ENCODE data around the gene PINLYP. TPM values are rescaled to one million over a fixed set of nuclear protein-coding genes. Genes with fewer than 3 reads are reported as not detected.

PINLYP gene
- total RNA-seq, 3 donors from 2014 or later, result 0.61 to 7.4 (median 2.0) TPM

- Histone ChIP-seq H3K9me3 (no peaks in the 10 kb centered on the region), H3K4me1 (ENCODE audit: low read depth) (no peaks in the 10 kb centered on the region), H3K36me3 (ENCODE audit: low read depth) (no peaks in the 10 kb centered on the region), H3K4me3 (no peak overlapping the region)
- ATAC-seq, result no peak
- DNase-seq, result no peak
- no peak for TF ChIP-seq CTCF (IDR thresholded peaks at IDR 0.05)
- intact Hi-C loops (cut with DNase I, micrococcal nuclease), result no loop called here
Observed at GRCh38 chr19:43626838-43627237, 51.2 kb downstream of the PINLYP start.

GRCh38 chr19:43628646-43629326 is 53.2 kb downstream of the PINLYP start:
- ATAC-seq, result no peak
- DNase-seq, result no peak
- H3K9me3 ChIP-seq, result no peaks in the 10 kb centered on the region
- H3K4me3 ChIP-seq, result no peak overlapping the region
- H3K4me1 ChIP-seq (ENCODE audit: low read depth), result no peaks in the 10 kb centered on the region
- no peaks in the 10 kb centered on the region for H3K36me3 ChIP-seq (ENCODE audit: low read depth)
- intact Hi-C loops (cut with DNase I, micrococcal nuclease), result no loop called here
- TF ChIP-seq CTCF (IDR thresholded peaks at IDR 0.05), result no peak

GRCh38 chr19:43631491-43631890 is 55.9 kb downstream of the PINLYP start:
- H3K36me3 ChIP-seq (ENCODE audit: low read depth), result no peaks in the 10 kb centered on the region
- H3K9me3 ChIP-seq, result no peaks in the 10 kb centered on the region
- no peak for TF ChIP-seq CTCF (IDR thresholded peaks at IDR 0.05)
- no peaks in the 10 kb centered on the region for H3K4me1 ChIP-seq (ENCODE audit: low read depth)
- ATAC-seq (no peak), DNase-seq (no peak)
- H3K4me3 ChIP-seq, result no peak overlapping the region
- intact Hi-C loops (cut with DNase I, micrococcal nuclease), result loop anchor here in 1 of 2 donors (10.0 kb wide), 1 partner anchor 77 kb away; no protein-coding TSS in a partner anchor

Other genes with a start within 250 kb of the PINLYP start
- gene CD177, start 222.1 kb upstream of the PINLYP start, total RNA-seq, result 100 to 1,000 TPM; 202 to 349 (median 232) TPM
- gene TEX101, start 160.9 kb upstream of the PINLYP start, total RNA-seq, result under 1 TPM in 1 of 3 donors, not detected in 2; 0.35 TPM
- 1 to 10 TPM in 1 of 3 donors, under 1 TPM in 2; 0.23 to 1.5 (median 0.46) TPM for gene LYPD3, start 110.2 kb upstream of the PINLYP start, total RNA-seq
- gene PHLDB3, start 71.1 kb upstream of the PINLYP start, total RNA-seq, result 10 to 100 TPM; 13.2 to 22.4 (median 21.3) TPM
- gene ETHE1, start 48.6 kb upstream of the PINLYP start, total RNA-seq, result 100 to 1,000 TPM; 235 to 713 (median 450) TPM
- gene ZNF575, start 42.6 kb upstream of the PINLYP start, total RNA-seq, result 10 to 100 TPM in 1 of 3 donors, 1 to 10 TPM in 2; 9.1 to 18.2 (median 9.6) TPM
- gene XRCC1, start 274 bp upstream of the PINLYP start, total RNA-seq, result 10 to 100 TPM; 16.4 to 33.4 (median 21.1) TPM
- 10 to 100 TPM; 18.9 to 29.4 (median 21.9) TPM for gene IRGQ, start 20.3 kb downstream of the PINLYP start, total RNA-seq
- 10 to 100 TPM; 15.4 to 18.9 (median 16.3) TPM for gene ZNF576, start 20.8 kb downstream of the PINLYP start, total RNA-seq
- under 1 TPM; 0.14 to 0.63 (median 0.41) TPM for gene SRRM5, start 36.3 kb downstream of the PINLYP start, total RNA-seq
- gene ZNF428, start 43.8 kb downstream of the PINLYP start, total RNA-seq, result 10 to 100 TPM; 13.6 to 40.2 (median 19.4) TPM
- 10 to 100 TPM in 1 of 3 donors, 1 to 10 TPM in 2; 1.2 to 26.2 (median 3.4) TPM for gene CADM4, start 64.0 kb downstream of the PINLYP start, total RNA-seq
- gene PLAUR, start 94.4 kb downstream of the PINLYP start, total RNA-seq, result 100 to 1,000 TPM in 1 of 3 donors, 10 to 100 TPM in 2; 62.0 to 100 (median 75.1) TPM
- not detected for gene IRGC, start 140.3 kb downstream of the PINLYP start, total RNA-seq
- 10 to 100 TPM; 32.2 to 41.4 (median 34.7) TPM for gene SMG9, start 179.2 kb downstream of the PINLYP start, total RNA-seq
- gene KCNN4, start 205.2 kb downstream of the PINLYP start, total RNA-seq, result 10 to 100 TPM; 14.9 to 36.2 (median 36.1) TPM
- gene LYPD5, start 226.6 kb downstream of the PINLYP start, total RNA-seq, result 1 to 10 TPM in 2 of 3 donors, under 1 TPM in 1; 0.61 to 4.8 (median 3.9) TPM

All from mucosa of descending colon (tissue), 3 donors.